Sigmoid colon (tissue), 7 donors: ENCODE measurements around the gene OTOGL. TPM values are rescaled to one million over a fixed set of nuclear protein-coding genes. Genes with fewer than 3 reads are reported as not detected.
"Not testable (repeated sequence)": the region's sequence is repeated elsewhere in the genome, so short reads cannot be mapped to it uniquely, and the experiment has no call there.

Experiments
- DNase-seq: peaks from one replicate; pipeline ENCODE4 v3.0.0-alpha.2; 2019
- H3K27ac ChIP-seq, 4 donors: fragments of 200-600 bp; sonication (generic); one replicate each; pipeline ENCODE4 v1.5.1; 2016 to 2019; ENCODE audit warnings: mild to moderate bottlenecking in 1 of 4
- H3K27me3 ChIP-seq, 3 donors: fragments of 200-600 bp; sonication (generic); one replicate each; pipeline ENCODE4 v1.5.1; 2019; ENCODE audit warnings: mild to moderate bottlenecking in 1 of 3
- H3K36me3 ChIP-seq, 4 donors: fragments of 200-600 bp; sonication (generic); one replicate each; pipeline ENCODE4 v1.5.1; 2016 to 2019
- H3K4me1 ChIP-seq, 4 donors: fragments of 200-600 bp; sonication (generic); one replicate each; pipeline ENCODE4 v1.5.1; 2017 to 2019
- H3K4me3 ChIP-seq, 4 donors: fragments of 200-600 bp; sonication (generic); one replicate each; pipeline ENCODE4 v1.5.1; 2017 to 2019; ENCODE audit warnings: mild to moderate bottlenecking in 2 of 4, moderate library complexity in 1 of 4
- H3K9me3 ChIP-seq, 4 donors: fragments of 200-600 bp in 3 of 4; sonication (generic) in 3 of 4; one replicate each; pipeline versions ENCODE4 v1.5.1 to v1.6.1; 2013 to 2019
- CTCF ChIP-seq, 4 experiments: fragments of 450-650 bp in 3 of 4; fragments of 200-600 bp in 1 of 4; IDR thresholded peaks; one replicate each; pipeline ENCODE4 v1.5.1; 2016 to 2019; ENCODE audit warnings: antibody characterized with exemption in 4 of 4, mild to moderate bottlenecking in 3 of 4, moderate library complexity in 2 of 4
- EP300 ChIP-seq, 4 donors: sonication (generic); formaldehyde crosslinking; IDR thresholded peaks; one replicate each; pipeline ENCODE4 v1.6.1; 2017; ENCODE audit warnings: antibody characterized with exemption in 4 of 4
- POLR2A ChIP-seq, 2 donors: fragments of 450-650 bp; IDR thresholded peaks; one replicate each; pipeline ENCODE4 v1.6.1; 2016; ENCODE audit warnings: antibody characterized with exemption in 2 of 2, mild to moderate bottlenecking in 2 of 2, moderate library complexity in 2 of 2
- POLR2AphosphoS5 ChIP-seq, 4 donors: sonication (generic); formaldehyde crosslinking; IDR thresholded peaks; one replicate each; pipeline ENCODE4 v1.6.1; 2017; ENCODE audit warnings: antibody characterized with exemption in 4 of 4
- WGBS, 2 donors: extraction: QIAGEN DNeasy Blood & Tissue Kit; methylation state at CpG; one replicate each; pipeline ENCODE4 v1.1.7; 2013; 5-methylcytosine and 5-hydroxymethylcytosine counted together
- intact Hi-C: fragments of 100-400 bp; cut with DNase I; formaldehyde crosslinking; loops from one replicate; pipeline ENCODE4 v1.15.1; 2023
- polyA plus RNA-seq, 3 donors: library from polyadenylated mRNA; stranded (reverse); fragments of 200-250 nt; gene quantifications; one replicate each; pipeline ENCODE4 v1.2.3, GENCODE V29; 2013
- total RNA-seq, 4 donors: library from RNA; depleted of rRNA; stranded (reverse); fragments of >200 nt; gene quantifications; one replicate each; pipeline ENCODE4 v1.1.0, GENCODE V29; 2016
- donor health status: healthy with polysubstance abuse.
- donor health status: Bipolar disorder and iron deficiency.
- donor health status: healthy.

Gene OTOGL
- total and polyA plus RNA-seq, 7 donors = 0.07 to 4.7 (median 0.81) TPM; not detected in 2

DNA sequence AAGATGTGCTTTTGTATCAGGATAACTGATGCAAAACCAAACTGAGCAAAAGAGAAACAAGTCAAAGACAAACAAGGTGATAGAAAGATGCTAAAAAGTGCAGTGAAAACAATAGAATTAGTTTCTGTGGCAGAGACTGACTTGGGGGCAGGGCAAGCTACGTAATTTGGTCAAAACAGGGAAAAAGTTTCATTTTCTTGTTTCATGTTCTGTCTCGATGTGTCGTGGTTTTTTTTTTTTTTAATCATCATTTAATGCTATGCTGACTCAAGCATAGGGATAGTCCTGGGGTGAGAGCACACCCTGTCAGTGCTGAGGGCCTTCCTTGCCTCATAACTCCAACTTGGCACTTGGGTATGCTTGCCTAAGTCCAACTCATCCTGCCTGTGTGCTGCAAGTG lies 200.6 kb downstream of the OTOGL start:
- H3K4me1 ChIP-seq = no peaks in the 10 kb centered on the region
- 80 to 89% methylated on average over 3 of the region's 3 CpGs for WGBS, 2 donors
- DNase-seq = no peak
- H3K27ac ChIP-seq = no peak overlapping the region
- no peaks in the 10 kb centered on the region for H3K9me3 ChIP-seq
- TF ChIP-seq EP300 (IDR thresholded peaks at IDR 0.05) (no peak), POLR2AphosphoS5 (IDR thresholded peaks at IDR 0.05) (no peak), CTCF (IDR thresholded peaks at IDR 0.05) (no peak), POLR2A (IDR thresholded peaks at IDR 0.05) (no peak)
- no peaks in the 10 kb centered on the region for H3K27me3 ChIP-seq
- H3K36me3 ChIP-seq = no peaks in the 10 kb centered on the region
- intact Hi-C loops = no loop called here
- no peak overlapping the region for H3K4me3 ChIP-seq

DNA sequence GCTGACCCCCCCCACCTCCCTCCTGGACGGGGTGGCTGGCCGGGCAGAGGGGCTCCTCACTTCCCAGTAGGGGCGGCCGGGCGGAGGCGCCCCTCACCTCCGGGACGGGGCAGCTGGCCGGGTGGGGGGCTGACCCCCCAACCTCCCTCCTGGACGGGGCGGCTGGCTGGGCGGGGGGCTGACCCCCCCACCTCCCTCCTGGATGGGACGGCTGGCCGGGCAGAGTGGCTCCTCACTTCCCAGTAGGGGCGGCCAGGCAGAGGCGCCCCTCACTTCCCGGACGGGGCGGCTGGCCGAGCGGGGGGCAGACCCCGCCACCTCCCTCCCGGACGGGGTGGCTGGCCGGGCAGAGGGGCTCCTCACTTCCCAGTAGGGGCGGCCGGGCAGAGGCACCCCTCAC lies 208.1 kb downstream of the OTOGL start:
- intact Hi-C loops, H3K36me3 ChIP-seq, H3K27me3 ChIP-seq, H3K4me3 ChIP-seq, H3K27ac ChIP-seq, H3K9me3 ChIP-seq, DNase-seq, H3K4me1 ChIP-seq: not testable (repeated sequence)
- 96 to 97% methylated on average over 27 of the region's 27 CpGs for WGBS, 2 donors

GRCh38 chr12:80313209-80313608 lies 213.9 kb downstream of the OTOGL start:
- H3K27me3 ChIP-seq = no peaks in the 10 kb centered on the region
- intact Hi-C loops = no loop called here
- TF ChIP-seq POLR2AphosphoS5 (IDR thresholded peaks at IDR 0.05) = no peak
- no peak for TF ChIP-seq POLR2A (IDR thresholded peaks at IDR 0.05)
- TF ChIP-seq EP300 (IDR thresholded peaks at IDR 0.05) = no peak
- no peak for TF ChIP-seq CTCF (IDR thresholded peaks at IDR 0.05)
- H3K27ac ChIP-seq = no peak overlapping the region
- no peaks in the 10 kb centered on the region for H3K4me1 ChIP-seq
- DNase-seq = no peak
- H3K36me3 ChIP-seq = no peaks in the 10 kb centered on the region
- no peak overlapping the region for H3K4me3 ChIP-seq
- H3K9me3 ChIP-seq = no peaks in the 10 kb centered on the region
- WGBS, 2 donors = 38 to 59% methylated on average over 3 of the region's 3 CpGs

GRCh38 chr12:80314741-80315140 lies 215.4 kb downstream of the OTOGL start:
- TF ChIP-seq CTCF (IDR thresholded peaks at IDR 0.05) (no peak), POLR2A (IDR thresholded peaks at IDR 0.05) (no peak), POLR2AphosphoS5 (IDR thresholded peaks at IDR 0.05) (no peak), EP300 (IDR thresholded peaks at IDR 0.05) (no peak)
- WGBS, 2 donors = 94 to 96% methylated on average over 1 of the region's 1 CpG
- intact Hi-C loops = no loop called here

GRCh38 chr12:80316222-80316621 lies 216.9 kb downstream of the OTOGL start:
- no peaks in the 10 kb centered on the region for H3K9me3 ChIP-seq
- DNase-seq = no peak

More at GRCh38 chr12:80314741-80315140, 215.4 kb downstream of the OTOGL start:
- DNase-seq = no peak
- no peaks in the 10 kb centered on the region for H3K27me3 ChIP-seq
- H3K4me3 ChIP-seq = no peak overlapping the region
- H3K36me3 ChIP-seq = no peaks in the 10 kb centered on the region
- no peaks in the 10 kb centered on the region for H3K4me1 ChIP-seq
- no peaks in the 10 kb centered on the region for H3K9me3 ChIP-seq
- no peak overlapping the region for H3K27ac ChIP-seq

More at GRCh38 chr12:80316222-80316621, 216.9 kb downstream of the OTOGL start:
- Histone ChIP-seq H3K4me3 (no peak overlapping the region), H3K36me3 (no peaks in the 10 kb centered on the region), H3K27me3 (no peaks in the 10 kb centered on the region), H3K27ac (no peak overlapping the region), H3K4me1 (no peaks in the 10 kb centered on the region)
- 69 to 78% methylated on average over 2 of the region's 2 CpGs for WGBS, 2 donors
- intact Hi-C loops = no loop called here
- TF ChIP-seq POLR2A (IDR thresholded peaks at IDR 0.05) (no peak), EP300 (IDR thresholded peaks at IDR 0.05) (no peak), POLR2AphosphoS5 (IDR thresholded peaks at IDR 0.05) (no peak), CTCF (IDR thresholded peaks at IDR 0.05) (no peak)
